Esophagus (tissue), 2 donors: Measurements from ENCODE around the gene MRM2. TPM values are rescaled to one million over a fixed set of nuclear protein-coding genes. Genes with fewer than 3 reads are reported as not detected.

Experiments
- H3K27ac ChIP-seq, 2 donors: one replicate each; pipeline ENCODE4 v1.5.1; 2013; ENCODE audit warnings: low read depth in 2 of 2, mild to moderate bottlenecking in 2 of 2, inconsistent platforms in 1 of 2, low read length in 1 of 2, moderate library complexity in 1 of 2
- H3K27me3 ChIP-seq, 2 donors: one replicate each; pipeline ENCODE4 v1.6.1; 2013; ENCODE audit warnings: low read length in 2 of 2, control low read depth in 1 of 2, mild to moderate bottlenecking in 1 of 2; ENCODE audit not compliant: insufficient read depth in 2 of 2, control insufficient read depth in 1 of 2
- H3K36me3 ChIP-seq, 2 donors: one replicate each; pipeline ENCODE4 v1.6.1; 2013; ENCODE audit warnings: low read length in 1 of 2; ENCODE audit not compliant: control insufficient read depth in 2 of 2, insufficient read depth in 2 of 2
- H3K4me1 ChIP-seq, 2 donors: one replicate each; pipeline ENCODE4 v1.6.1; 2013; ENCODE audit warnings: low read length in 1 of 2; ENCODE audit not compliant: control insufficient read depth in 2 of 2, insufficient read depth in 2 of 2
- H3K4me3 ChIP-seq, 2 donors: one replicate each; pipeline ENCODE4 v1.5.1; 2013; ENCODE audit warnings: low read length in 2 of 2, mild to moderate bottlenecking in 2 of 2, low read depth in 1 of 2, moderate library complexity in 1 of 2
- H3K9me3 ChIP-seq, 2 donors: one replicate each; pipeline ENCODE4 v1.6.1; 2013; ENCODE audit warnings: mild to moderate bottlenecking in 2 of 2, low read depth in 1 of 2, low read length in 1 of 2, moderate library complexity in 1 of 2; ENCODE audit not compliant: control insufficient read depth in 2 of 2, insufficient read depth in 1 of 2
- WGBS, 2 donors: extraction: QIAGEN DNeasy Blood & Tissue Kit; methylation state at CpG; one replicate each; pipeline ENCODE4 v1.1.7; 2013; 5-methylcytosine and 5-hydroxymethylcytosine counted together
- polyA plus RNA-seq, 2 donors: library from polyadenylated mRNA; stranded (reverse); fragments of 200-250 nt; gene quantifications; one replicate each; pipeline ENCODE4 v1.2.3, GENCODE V29; 2013
- donor health status: healthy with polysubstance abuse.
- donor health status: Bipolar disorder and iron deficiency.

The MRM2 gene
- polyA plus RNA-seq, 2 donors = 16.8 to 19.7 TPM

- peaks cover 0 to 3% of the 10 kb centered on the region in 2 donors for H3K9me3 ChIP-seq
- H3K27ac ChIP-seq = no peak overlapping the region
- 93 to 98% methylated on average over 6 to 8 of the region's 8 CpGs for WGBS, 2 donors
- H3K36me3 ChIP-seq = peaks cover 12 to 59% of the 10 kb centered on the region in 2 donors
- H3K4me1 ChIP-seq = peaks cover 0 to 7% of the 10 kb centered on the region in 2 donors
- H3K27me3 ChIP-seq = no peaks in the 10 kb centered on the region
- no peak overlapping the region for H3K4me3 ChIP-seq
These were observed 22.4 kb downstream of the MRM2 start for GRCh38 chr7:2219606-2220005.

- Histone ChIP-seq H3K27ac (no peak overlapping the region), H3K4me1 (peaks cover 0 to 3% of the 10 kb centered on the region in 2 donors), H3K27me3 (no peaks in the 10 kb centered on the region), H3K9me3 (peaks cover 0 to 3% of the 10 kb centered on the region in 2 donors), H3K4me3 (no peak overlapping the region), H3K36me3 (peaks cover 12 to 63% of the 10 kb centered on the region in 2 donors)
- WGBS, 2 donors = 89 to 90% methylated on average over 15 of the region's 15 CpGs
These were observed 22.9 kb downstream of the MRM2 start for GRCh38 chr7:2219136-2219535.

- H3K4me1 ChIP-seq = no peaks in the 10 kb centered on the region
- H3K27ac ChIP-seq = no peak overlapping the region
- H3K4me3 ChIP-seq = no peak overlapping the region
- H3K27me3 ChIP-seq = no peaks in the 10 kb centered on the region
- peaks cover 18 to 66% of the 10 kb centered on the region in 2 donors for H3K36me3 ChIP-seq
- WGBS, 2 donors = 91 to 94% methylated on average over 9 of the region's 9 CpGs
- H3K9me3 ChIP-seq = peaks cover 0 to 3% of the 10 kb centered on the region in 2 donors
These were observed 23.6 kb downstream of the MRM2 start for GRCh38 chr7:2218444-2218785.

- H3K4me1 ChIP-seq = no peaks in the 10 kb centered on the region
- 90 to 91% methylated on average over 19 of the region's 19 CpGs for WGBS, 2 donors
- peaks cover 18 to 66% of the 10 kb centered on the region in 2 donors for H3K36me3 ChIP-seq
- H3K27ac ChIP-seq = no peak overlapping the region
- no peak overlapping the region for H3K4me3 ChIP-seq
- peaks cover 0 to 3% of the 10 kb centered on the region in 2 donors for H3K9me3 ChIP-seq
- no peaks in the 10 kb centered on the region for H3K27me3 ChIP-seq
These were observed 24.1 kb downstream of the MRM2 start for GRCh38 chr7:2217716-2218443.

- Histone ChIP-seq H3K9me3 (peaks cover 0 to 3% of the 10 kb centered on the region in 2 donors), H3K4me1 (no peaks in the 10 kb centered on the region), H3K27me3 (no peaks in the 10 kb centered on the region), H3K4me3 (no peak overlapping the region), H3K27ac (no peak overlapping the region), H3K36me3 (peaks cover 18 to 66% of the 10 kb centered on the region in 2 donors)
- 85 to 91% methylated on average over 10 of the region's 10 CpGs for WGBS, 2 donors
These were observed 24.8 kb downstream of the MRM2 start for GRCh38 chr7:2217206-2217605.

- Histone ChIP-seq H3K27ac (no peak overlapping the region), H3K36me3 (peaks cover 18 to 67% of the 10 kb centered on the region in 2 donors), H3K9me3 (peaks cover 0 to 3% of the 10 kb centered on the region in 2 donors), H3K27me3 (no peaks in the 10 kb centered on the region), H3K4me1 (no peaks in the 10 kb centered on the region), H3K4me3 (no peak overlapping the region)
- 94 to 95% methylated on average over 17 of the region's 17 CpGs for WGBS, 2 donors
These were observed 26.2 kb downstream of the MRM2 start for GRCh38 chr7:2215851-2216250.

GRCh38 chr7:2214636-2215035 is 27.4 kb downstream of the MRM2 start:
- no peak overlapping the region for H3K27ac ChIP-seq
- H3K27me3 ChIP-seq = no peaks in the 10 kb centered on the region
- peaks cover 0 to 3% of the 10 kb centered on the region in 2 donors for H3K9me3 ChIP-seq
- H3K4me1 ChIP-seq = no peaks in the 10 kb centered on the region
- WGBS, 2 donors = 86 to 88% methylated on average over 9 of the region's 9 CpGs
- H3K4me3 ChIP-seq = no peak overlapping the region
- peaks cover 18 to 64% of the 10 kb centered on the region in 2 donors for H3K36me3 ChIP-seq

GRCh38 chr7:2213551-2214215 is 28.3 kb downstream of the MRM2 start:
- H3K27ac ChIP-seq = no peak overlapping the region
- H3K4me3 ChIP-seq = no peak overlapping the region
- peaks cover 0 to 3% of the 10 kb centered on the region in 2 donors for H3K9me3 ChIP-seq
- WGBS, 2 donors = 92 to 93% methylated on average over 15 of the region's 15 CpGs
- H3K27me3 ChIP-seq = no peaks in the 10 kb centered on the region
- no peaks in the 10 kb centered on the region for H3K4me1 ChIP-seq
- H3K36me3 ChIP-seq = peaks cover 18 to 68% of the 10 kb centered on the region in 2 donors

- H3K4me3 ChIP-seq = no peak overlapping the region
- peaks cover 0 to 3% of the 10 kb centered on the region in 2 donors for H3K9me3 ChIP-seq
- no peaks in the 10 kb centered on the region for H3K4me1 ChIP-seq
- H3K27ac ChIP-seq = no peak overlapping the region
- no peaks in the 10 kb centered on the region for H3K27me3 ChIP-seq
- H3K36me3 ChIP-seq = peaks cover 18 to 69% of the 10 kb centered on the region in 2 donors
- WGBS, 2 donors = 98% methylated on average over 10 of the region's 10 CpGs
These were observed 29.1 kb downstream of the MRM2 start for GRCh38 chr7:2212906-2213305.
